HL-60 (cell line): ENCODE measurements around the gene MVK.

Source experiments
- REST ChIP-seq: IDR thresholded peaks from 2 replicates; pipeline ENCODE4 v1.6.1; 2012; ENCODE audit warnings: low read depth; ENCODE audit not compliant: insufficient replicate concordance
- TF ChIP-seq, protein P1 (sequence below): IDR thresholded peaks from one replicate; pipeline ENCODE4 v1.5.1; 2011; ENCODE audit warnings: low read length, control low read depth, inconsistent platforms; ENCODE audit not compliant: insufficient read depth

DNA sequence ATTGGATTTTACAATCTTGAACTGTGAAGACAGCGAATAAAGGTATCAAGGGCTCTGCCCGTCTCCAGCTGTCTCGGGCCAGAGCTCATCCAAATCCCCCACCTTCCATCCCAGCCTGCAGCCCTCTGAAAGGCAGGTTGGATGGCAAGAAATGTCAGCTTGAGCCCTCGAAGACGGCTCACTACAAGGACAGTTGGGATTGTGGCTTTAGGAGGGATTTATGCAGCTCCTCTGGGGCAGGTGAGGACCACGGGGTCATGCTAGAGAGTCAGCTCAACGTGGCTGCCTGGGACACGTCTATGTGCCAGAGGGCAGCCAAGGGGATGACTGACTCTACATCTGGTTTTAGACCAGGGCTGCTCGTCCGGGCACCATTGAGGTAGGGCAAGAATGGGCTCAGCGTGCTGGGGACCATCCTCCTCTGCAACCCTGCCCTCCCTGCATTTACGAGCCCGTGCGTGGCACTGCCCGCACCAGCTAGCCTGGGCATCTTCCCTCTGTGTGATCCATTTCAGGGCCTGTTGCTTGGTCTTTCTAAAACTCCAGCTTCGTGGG lies 16.2 kb downstream of the MVK start:
- TF ChIP-seq, protein P1, sequence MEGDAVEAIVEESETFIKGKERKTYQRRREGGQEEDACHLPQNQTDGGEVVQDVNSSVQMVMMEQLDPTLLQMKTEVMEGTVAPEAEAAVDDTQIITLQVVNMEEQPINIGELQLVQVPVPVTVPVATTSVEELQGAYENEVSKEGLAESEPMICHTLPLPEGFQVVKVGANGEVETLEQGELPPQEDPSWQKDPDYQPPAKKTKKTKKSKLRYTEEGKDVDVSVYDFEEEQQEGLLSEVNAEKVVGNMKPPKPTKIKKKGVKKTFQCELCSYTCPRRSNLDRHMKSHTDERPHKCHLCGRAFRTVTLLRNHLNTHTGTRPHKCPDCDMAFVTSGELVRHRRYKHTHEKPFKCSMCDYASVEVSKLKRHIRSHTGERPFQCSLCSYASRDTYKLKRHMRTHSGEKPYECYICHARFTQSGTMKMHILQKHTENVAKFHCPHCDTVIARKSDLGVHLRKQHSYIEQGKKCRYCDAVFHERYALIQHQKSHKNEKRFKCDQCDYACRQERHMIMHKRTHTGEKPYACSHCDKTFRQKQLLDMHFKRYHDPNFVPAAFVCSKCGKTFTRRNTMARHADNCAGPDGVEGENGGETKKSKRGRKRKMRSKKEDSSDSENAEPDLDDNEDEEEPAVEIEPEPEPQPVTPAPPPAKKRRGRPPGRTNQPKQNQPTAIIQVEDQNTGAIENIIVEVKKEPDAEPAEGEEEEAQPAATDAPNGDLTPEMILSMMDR, result no peak
- no peak for TF ChIP-seq REST
